Measurements from ENCODE around the gene OTOF.
"Not testable (repeated sequence)": the region's sequence is repeated elsewhere in the genome, so short reads cannot be mapped to it uniquely, and the experiment has no call there.

Gene OTOF

DNA sequence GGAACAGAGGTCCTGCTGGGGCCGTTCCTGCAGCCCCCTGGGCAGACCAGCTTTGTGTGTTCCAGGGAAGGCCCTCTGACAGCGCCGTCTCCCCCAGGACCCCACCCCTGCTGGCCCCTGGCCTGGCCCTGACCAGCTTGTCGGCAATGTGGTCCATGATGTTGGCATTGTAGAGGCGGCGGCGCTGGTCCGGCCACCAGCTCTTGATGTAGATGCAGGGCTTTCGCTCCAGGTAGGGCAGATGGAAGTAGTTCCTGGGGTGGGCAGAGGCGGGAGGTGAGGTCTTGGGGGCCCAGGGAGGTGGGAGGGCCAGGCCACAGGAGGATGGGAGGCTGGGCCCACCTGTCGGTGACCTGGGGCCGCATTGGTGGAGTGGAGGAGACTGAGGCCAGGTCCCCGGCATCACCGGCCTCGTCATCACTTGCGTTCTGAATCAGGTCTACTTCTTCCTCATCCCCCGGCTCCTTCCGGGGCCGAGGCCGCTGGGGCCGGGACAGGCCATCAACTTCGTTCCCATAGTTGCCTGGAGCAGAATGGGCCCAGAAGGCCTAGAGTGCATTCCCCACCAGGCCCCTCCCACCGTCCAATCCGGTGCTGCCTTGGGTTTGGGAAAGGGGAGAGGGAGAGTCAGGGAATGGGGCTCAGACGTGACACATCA is 1.3 kb upstream of the OTOF start:
- DNase-seq: no peak

DNA sequence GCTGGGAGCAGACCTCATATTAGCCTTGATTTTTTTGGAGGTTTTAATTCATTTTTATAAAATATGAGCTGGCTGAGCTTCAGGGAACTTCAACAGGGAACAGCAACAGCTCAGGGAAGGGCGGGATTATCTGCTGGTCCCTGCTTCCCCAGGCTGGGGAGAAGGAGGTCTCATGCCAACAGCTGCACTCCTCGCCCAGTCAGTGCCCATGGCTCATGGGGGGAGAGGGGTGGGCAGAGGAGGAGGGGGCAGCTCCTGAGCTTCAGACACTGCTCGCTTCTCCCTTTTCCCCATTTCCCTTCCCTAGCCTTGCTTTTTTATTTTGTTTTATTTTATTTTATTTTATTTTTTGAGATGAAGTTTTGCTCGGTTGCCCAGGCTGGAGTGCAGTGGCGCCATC is 442 bp upstream of the OTOF start:
- DNase-seq: no peak

DNA sequence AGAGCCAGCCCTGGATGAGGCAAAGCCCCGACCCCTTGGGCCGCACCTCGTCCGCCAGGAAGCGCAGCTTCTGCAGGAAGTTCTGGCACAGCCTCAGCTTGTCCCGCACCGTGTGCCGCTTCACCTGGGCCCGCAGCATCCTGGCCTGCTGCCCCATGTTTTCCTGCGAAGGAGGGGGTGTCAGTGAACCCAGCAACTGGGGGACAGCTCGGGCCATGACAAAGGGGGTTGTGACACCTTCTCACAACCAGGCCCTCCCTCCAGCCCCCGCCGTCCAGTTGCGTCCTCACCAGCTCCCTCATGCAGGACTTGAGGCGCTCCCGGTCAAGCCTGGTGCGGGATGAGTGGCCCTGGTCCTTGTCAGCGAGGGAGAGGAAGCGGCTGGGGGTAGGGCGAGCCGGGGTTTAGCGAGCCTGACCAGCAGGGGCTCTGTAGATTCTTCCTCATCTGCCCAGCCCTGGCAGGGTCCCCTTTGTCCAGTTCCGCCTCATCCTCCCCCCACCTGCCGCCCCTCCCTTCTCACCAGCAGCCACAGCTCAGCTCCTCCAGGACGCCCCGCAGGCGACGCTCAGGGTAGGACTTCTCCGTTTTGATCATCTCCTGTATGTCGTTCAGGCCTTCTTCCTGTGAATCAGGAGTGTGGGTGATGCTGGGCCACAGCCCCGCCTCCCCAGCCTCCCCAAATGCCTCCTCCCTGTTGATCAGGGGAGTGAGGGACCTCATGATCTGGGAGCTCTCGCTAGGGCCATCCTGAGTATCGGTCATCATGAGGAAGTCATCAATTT is 606 bp downstream of the OTOF start:
- DNase-seq: no peak

GRCh38 chr2:26475832-26476501 is 2.0 kb downstream of the OTOF start:
- no peak for DNase-seq

DNA sequence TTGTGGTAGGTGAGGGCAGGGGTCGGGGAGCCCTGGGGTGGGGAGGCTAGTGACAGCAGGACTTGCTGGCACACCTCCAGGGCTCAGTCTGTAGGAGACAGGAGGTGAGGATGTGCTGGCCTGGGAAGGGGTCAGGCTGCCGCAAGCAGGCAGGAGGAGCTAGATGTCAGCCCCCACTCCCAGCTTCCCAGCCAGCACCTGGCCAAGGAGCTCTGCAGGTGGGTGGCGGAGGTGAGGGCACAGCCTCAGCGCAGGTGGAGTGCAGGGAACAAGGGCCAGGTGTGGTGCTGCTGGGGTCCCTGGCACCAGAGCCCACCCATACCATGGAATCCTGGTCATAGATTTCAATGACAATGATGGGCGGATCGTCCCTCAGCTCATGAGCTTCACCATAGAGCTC is 2.9 kb downstream of the OTOF start:
- DNase-seq: no peak

GRCh38 chr2:26474261-26474785 is 3.6 kb downstream of the OTOF start:
- no peak for DNase-seq

- no peak for DNase-seq
Observed at GRCh38 chr2:26473796-26474195, 4.1 kb downstream of the OTOF start.

GRCh38 chr2:26472821-26473655 is 4.9 kb downstream of the OTOF start:
- DNase-seq: no peak

DNA sequence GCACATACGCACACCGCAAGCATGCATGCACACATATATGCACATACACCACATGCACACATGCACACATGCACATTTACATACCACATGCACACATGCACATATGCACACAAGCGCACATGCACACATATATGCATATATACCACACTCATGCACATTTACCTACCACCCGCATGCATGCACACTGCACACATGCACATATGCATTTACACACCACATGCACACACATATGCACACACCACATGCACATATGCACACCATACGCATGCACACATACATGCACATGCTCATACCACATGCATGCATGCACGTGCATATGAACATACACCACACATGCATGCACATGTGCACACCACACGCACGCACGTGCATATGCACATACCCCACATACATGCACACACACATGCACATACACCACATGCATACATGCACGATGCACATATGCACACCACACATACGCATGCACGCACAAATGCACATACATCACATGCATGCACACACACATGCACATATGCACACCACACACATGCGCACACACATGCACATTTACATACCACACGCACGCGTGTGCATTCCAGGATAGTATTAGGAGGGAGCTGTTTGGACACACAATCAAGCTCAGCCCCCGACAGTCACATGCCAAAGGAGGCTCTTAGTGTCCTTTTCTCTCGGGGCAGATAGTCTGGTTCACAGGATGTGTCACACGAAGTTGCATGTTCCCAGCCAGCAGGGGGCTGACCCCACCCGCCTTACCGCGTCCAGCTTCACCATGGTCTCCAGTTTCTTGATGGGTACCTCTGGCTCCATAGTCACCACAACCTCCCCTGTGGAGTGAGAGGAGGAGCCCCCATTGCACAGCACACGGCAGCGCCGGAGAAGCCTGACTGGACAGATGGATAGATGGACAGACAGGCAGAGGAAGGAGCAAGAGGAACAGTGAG is 5.9 kb downstream of the OTOF start:
- DNase-seq: no peak

GRCh38 chr2:26471289-26471688 is 6.6 kb downstream of the OTOF start:
- DNase-seq: no peak

DNA sequence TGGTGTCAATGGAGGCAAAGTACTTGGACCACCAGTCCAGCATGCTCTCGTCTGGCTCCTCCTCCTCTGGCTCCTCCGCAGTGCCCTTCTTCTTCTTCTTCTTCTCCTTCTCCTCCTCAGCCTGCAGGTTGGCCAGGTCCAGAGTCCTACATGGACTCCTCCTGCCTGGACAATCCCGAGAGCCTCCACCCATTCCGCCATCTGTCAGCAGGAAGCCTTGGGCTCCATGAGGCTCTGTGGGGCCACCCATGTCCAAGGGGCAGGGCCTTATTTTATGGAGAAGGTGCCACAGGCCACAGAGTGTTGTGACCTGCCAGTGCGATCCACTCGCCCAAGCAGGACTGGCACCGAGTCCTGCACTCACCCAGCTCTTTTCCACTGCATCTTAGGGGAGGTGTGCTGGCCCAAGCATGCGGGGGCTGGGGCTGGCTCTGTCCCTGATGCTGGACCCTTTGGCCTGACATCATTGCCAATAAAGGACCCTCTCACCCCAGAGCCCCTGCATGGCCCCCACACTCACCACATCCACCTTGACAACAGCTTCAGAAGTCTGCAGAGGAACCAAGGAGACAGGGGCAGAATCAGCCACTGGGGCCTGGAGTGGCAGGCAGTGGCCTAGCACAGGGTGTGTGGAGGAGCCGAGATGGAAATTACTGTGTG is 7.2 kb downstream of the OTOF start:
- DNase-seq: no peak

DNA sequence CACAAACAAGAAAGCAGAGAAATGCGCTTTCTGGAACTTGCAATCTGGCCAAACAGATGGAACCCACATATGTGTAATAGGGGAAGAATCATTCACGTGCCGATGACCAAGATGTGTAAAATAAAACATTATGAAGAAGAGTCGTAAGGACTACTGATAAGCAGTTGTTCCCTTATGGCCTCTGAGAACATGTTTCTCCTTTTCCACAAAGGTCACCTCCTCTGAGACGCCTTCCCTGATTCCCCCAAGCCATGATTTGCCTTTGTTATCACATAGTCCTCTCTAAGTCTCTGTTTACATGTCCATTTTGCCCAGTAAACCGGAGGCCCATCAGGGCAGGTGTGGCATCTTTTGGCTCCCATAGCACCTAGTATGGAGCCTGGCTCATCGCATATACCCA is 8.0 kb downstream of the OTOF start:
- DNase-seq: no peak

DNA sequence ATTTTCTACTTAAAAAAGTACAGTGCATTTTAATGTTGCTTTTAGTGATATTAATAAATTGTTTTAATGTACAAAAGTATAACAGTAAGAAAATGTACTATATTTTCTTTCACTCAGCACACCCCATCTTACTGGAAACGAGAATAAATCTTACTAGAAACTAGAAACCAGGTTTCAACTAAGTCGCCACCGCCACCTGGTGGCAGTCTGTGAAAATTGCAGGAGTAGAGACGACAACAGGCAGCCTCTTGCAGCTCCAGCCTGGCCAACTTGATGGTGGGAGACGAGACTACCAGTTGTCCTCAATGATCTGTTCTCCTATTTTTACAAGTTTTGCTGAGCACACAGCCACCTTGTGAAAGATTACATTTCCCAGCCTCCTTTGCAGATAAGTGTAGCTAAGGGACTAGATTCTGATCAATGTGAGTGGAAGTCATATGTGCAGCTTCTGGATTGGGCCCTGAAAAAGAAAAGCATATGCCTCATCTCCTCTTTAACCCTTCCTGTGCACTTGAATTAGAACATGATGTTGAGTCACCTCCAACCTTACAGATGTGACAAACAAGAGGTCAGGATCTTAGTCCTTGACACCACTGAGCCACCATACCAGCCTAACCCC is 8.7 kb downstream of the OTOF start:
- DNase-seq: peak in 5 of 6 experiments; percentile 9 to 39 (median 12)

GRCh38 chr2:26468544-26468943 is 9.4 kb downstream of the OTOF start:
- not testable (repeated sequence) for DNase-seq

DNA sequence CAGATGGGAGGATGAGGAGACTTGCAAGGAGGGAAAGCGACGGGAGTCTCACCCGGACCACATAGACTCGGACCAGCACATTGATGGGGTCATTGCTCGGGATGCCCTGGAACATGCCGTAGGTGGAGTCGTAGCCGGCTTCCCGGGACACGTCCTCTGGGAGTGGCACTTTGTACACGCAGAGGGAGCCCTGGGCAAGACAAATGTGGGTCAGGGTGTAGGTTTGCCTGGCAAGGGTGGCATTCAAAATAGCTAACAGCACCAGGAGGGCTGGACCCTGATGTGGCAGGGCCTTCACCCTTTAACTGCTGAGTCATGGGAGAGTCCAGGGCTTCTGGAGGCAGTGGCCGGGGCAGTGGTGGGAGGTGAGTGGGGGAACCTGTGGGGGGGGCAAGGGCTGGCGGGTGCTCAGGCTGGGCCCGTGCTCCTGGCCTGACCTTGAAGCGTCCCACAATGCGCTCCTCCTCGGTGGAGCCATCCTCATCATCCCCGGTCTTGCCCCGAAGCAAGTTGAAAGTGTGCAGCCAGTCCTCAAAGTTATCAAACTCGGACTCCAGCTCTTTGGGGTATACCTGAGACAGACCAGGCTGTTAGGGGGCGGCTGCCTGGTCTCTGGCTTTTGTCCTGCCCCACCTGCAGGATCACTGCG is 11.1 kb downstream of the OTOF start:
- DNase-seq: no peak

GRCh38 chr2:26465981-26466471 is 11.9 kb downstream of the OTOF start:
- DNase-seq: no peak

DNA sequence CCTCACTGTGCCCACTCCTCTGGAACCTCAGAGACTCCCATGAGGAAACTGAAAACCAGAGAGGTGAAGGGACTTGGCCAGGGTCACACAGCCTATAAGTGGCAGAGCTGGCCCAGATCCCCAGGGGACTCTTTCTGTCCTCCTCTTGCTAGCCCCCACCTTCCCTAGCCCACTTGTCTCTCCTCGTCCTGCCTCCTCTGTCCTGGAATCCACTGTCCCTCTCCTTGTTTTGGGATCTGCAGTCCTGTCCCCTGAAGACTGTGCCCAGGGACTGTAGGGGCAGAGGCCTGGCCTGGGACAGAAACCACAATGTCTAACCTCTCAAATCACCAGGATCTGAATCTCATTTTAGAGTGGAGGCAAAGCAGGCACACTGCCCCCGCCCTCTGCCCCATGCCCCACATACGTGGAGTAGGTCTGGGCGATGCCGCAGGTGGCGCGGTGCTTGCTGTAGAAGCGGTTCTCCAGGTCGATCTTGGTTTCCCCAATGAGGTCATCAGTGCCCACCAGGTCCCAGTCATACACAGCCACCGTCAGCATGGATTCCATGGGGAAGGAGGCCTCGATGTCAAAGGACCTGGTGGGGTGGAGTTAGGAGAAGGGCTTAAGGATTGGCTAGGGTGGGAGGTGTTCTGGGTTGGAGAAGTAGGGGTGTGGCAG is 12.5 kb downstream of the OTOF start:
- no peak for DNase-seq

DNA sequence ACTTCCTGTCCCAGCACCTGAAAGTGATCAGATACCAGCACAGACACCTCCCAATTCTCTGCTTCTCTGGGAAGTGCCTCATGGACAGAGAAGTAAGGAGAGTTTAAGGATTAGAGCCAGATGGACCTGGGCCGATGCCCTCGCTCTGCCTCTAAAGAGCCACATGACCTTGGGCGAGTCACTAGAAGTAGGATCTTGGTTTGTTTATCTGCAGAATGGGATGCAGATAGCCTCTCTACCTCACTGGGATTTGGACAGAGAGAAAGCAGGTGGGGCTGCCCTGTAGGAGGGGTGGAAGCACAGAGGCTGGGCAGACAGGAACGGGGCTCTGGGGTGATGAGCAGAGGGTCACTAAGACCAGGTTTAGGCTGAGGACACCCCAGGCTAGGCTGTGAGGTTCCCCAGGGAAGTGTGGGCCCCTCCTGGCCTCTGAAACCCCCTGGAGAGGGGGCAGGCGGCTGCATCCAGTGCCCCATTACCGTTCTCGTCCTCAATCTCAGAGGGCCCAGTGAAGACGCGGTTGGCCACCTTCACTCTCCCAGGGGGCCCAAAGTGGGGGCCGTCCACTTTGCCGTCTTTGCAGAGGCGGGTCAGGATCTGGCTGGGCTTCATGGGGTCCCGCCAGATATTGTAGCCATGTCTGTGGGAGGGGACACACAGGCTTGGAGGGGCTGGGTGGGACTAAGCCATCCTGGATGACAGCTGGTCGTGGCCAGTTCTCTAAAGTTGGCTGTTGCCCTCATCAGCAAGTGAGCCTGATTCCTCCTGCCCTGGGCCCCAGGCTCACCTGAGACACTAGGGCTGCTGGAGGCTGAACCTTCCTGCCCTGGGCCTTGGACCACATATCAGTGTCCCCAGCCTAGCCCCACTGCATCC is 13.3 kb downstream of the OTOF start:
- DNase-seq: no peak

Data from stimulated activated naive CD4-positive, alpha-beta T cell (primary cell).